NB4 (cell line): ENCODE data around the gene KLK13.

Source experiments
- DNase-seq: peaks from one replicate; pipeline ENCODE4 v3.0.0; 2010; ENCODE audit warnings: low read depth
- H3K4me3 ChIP-seq: one replicate; pipeline ENCODE4 v1.5.1; 2011; ENCODE audit warnings: mild to moderate bottlenecking, low read depth, low read length, moderate library complexity
- MYC ChIP-seq: IDR thresholded peaks from 2 replicates; pipeline ENCODE4 v1.6.1; 2011; ENCODE audit warnings: low read depth, low read length
- POLR2A ChIP-seq: IDR thresholded peaks from 2 replicates; pipeline ENCODE4 v1.6.1; 2011; ENCODE audit warnings: mild to moderate bottlenecking; ENCODE audit not compliant: insufficient read length; ENCODE audit errors: extremely low read depth
- TF ChIP-seq, protein P1 (sequence below): IDR thresholded peaks from one replicate; pipeline ENCODE4 v1.5.1; 2012; ENCODE audit warnings: low read depth, low read length
- TF ChIP-seq, protein P2 (sequence below): IDR thresholded peaks from 2 replicates; pipeline ENCODE4 v1.6.1; 2011; ENCODE audit warnings: low read depth, low read length

Gene KLK13

DNA sequence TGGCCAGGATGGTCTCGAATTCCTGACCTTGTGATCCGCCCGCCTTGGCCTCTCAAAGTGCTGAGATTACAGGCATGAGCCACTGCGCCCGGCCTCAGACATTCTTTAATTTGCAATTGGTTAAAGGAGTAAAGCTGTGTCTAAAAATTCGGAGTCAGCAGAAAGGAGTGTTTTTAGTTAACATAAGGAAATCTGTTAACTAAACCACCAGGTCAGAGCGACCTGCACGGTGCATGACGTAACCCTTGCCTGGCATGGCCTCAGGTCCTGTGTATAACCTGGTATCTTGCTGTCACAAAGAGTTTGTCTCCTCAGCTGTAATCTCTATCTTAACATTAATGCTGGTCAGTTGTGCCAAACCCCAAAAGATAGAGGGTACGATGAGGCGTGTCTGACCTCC lies 20.6 kb downstream of the KLK13 start:
- DNase-seq, result no peak
- TF ChIP-seq, protein P1, sequence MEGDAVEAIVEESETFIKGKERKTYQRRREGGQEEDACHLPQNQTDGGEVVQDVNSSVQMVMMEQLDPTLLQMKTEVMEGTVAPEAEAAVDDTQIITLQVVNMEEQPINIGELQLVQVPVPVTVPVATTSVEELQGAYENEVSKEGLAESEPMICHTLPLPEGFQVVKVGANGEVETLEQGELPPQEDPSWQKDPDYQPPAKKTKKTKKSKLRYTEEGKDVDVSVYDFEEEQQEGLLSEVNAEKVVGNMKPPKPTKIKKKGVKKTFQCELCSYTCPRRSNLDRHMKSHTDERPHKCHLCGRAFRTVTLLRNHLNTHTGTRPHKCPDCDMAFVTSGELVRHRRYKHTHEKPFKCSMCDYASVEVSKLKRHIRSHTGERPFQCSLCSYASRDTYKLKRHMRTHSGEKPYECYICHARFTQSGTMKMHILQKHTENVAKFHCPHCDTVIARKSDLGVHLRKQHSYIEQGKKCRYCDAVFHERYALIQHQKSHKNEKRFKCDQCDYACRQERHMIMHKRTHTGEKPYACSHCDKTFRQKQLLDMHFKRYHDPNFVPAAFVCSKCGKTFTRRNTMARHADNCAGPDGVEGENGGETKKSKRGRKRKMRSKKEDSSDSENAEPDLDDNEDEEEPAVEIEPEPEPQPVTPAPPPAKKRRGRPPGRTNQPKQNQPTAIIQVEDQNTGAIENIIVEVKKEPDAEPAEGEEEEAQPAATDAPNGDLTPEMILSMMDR, result no peak
- TF ChIP-seq POLR2A (no peak), MYC (no peak)
- TF ChIP-seq, protein P2, sequence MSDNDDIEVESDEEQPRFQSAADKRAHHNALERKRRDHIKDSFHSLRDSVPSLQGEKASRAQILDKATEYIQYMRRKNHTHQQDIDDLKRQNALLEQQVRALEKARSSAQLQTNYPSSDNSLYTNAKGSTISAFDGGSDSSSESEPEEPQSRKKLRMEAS, result no peak
- H3K4me3 ChIP-seq, result no peak overlapping the region

DNA sequence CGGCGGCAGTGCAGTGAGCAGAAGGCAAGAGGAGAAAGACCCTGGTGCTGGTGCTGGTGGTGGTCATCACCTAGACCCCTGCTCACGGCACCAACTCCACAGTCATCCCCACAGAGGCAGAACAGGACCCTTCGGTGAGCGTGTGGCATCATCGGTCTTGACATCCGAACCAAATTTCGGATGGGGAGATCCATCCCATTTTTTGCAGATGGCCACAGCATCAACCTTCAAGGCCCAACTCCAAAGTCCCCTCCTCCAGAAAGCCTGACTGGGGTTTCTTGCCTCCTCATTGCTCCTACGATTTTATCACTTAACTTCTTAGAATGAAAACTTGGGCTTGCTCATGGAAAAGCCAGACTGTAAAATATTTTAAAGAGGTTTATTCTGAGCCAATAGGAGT lies 21.4 kb downstream of the KLK13 start:
- TF ChIP-seq, protein P2, result no peak
- TF ChIP-seq, protein P1, result no peak
- TF ChIP-seq MYC (no peak), POLR2A (no peak)

DNA sequence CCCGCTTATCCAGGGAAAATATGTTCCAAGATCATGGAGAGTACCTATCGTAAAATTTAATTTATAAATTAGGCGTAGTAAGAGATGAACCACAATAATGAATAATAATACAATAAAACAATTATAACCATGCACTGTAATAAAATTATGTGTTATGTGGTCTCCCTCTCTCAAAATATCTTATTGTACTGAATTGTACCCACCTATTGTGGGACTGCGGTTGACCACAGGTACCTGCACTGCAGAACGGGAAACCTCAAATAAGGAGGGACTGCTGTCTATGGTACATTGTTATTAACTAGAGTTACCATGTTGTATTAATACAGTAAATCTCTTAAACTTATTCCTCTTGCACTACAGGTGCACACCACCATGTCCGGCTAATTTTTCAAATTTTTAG lies 24.7 kb downstream of the KLK13 start:
- TF ChIP-seq, protein P1, result no peak
- TF ChIP-seq MYC, result no peak
- TF ChIP-seq POLR2A, result no peak
- DNase-seq, result no peak

More for the DNA sequence above, 21.4 kb downstream of the KLK13 start:
- no peak overlapping the region for H3K4me3 ChIP-seq
- DNase-seq, result no peak

DNA sequence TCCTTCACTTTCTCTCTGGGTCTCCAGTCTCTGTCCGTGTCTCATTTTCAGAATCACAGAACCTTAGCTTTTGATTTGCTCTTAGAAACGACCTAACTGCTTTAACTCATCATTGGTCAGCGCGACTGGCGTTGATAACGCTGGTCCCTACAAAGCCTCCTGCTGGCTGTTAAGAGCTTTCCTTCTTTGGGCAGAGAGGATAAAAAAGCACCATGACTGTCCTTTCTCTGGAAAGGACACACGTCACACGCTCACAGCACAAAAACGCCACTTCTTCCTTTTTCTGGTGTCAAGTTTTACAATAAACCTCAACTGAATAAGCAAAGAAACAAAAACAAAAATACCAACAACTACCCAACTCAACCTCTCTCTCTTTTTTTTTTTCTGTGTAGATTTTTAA lies 28.4 kb downstream of the KLK13 start:
- H3K4me3 ChIP-seq, result no peak overlapping the region
- DNase-seq, result no peak
- TF ChIP-seq MYC, result no peak

More for the DNA sequence above, 24.7 kb downstream of the KLK13 start:
- no peak overlapping the region for H3K4me3 ChIP-seq

DNA sequence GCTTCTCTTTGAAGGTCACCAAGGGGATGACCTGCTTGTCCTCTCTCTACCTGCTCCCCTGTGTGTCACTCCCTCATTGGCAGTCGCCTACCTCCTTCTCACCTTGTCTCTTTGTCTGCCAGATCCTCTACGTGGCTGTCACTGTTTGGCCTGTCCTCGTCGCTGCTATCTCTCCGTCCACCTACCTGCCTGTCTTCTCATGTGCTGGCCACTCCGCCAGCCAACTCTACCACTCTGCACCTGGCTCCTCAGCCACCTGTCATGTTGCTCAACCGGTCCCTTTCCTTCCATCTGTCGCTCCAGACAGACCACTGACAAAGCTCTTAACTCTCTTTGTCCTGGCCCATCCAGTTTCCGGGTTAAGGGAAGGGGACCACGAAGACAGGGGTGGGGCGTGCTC lies 30.2 kb downstream of the KLK13 start, which contains the start of gene KLK12:
KLK12 (minus strand) TSS at position 299 of the 400 bp plus-strand sequence. CDS start 381 bp downstream, outside the sequence.
- DNase-seq, result no peak
- TF ChIP-seq MYC (no peak), POLR2A (no peak)
- TF ChIP-seq, protein P1, result no peak
- no peak within 1 kb of the TSS for H3K4me3 ChIP-seq

DNA sequence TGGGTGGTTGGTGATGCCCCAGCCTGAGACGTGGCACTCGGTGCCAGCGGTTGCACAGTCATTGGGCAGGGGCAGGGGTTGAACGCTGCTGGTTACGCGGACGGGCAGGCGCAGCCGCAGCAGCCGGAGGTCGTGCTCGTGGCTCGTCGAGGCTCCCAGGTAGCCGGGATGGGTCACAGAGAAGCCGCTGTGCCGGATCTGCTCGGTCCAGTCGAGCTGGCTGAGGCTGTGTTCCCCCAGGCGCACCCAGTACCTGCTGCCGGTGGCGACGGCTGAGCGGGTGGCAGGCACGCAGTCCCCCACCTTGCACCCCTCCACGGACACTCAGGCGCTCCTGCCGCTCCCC lies 33.0 kb downstream of the KLK13 start:
- DNase-seq, result no peak
- no peak overlapping the region for H3K4me3 ChIP-seq
- TF ChIP-seq, protein P1, result no peak

DNA sequence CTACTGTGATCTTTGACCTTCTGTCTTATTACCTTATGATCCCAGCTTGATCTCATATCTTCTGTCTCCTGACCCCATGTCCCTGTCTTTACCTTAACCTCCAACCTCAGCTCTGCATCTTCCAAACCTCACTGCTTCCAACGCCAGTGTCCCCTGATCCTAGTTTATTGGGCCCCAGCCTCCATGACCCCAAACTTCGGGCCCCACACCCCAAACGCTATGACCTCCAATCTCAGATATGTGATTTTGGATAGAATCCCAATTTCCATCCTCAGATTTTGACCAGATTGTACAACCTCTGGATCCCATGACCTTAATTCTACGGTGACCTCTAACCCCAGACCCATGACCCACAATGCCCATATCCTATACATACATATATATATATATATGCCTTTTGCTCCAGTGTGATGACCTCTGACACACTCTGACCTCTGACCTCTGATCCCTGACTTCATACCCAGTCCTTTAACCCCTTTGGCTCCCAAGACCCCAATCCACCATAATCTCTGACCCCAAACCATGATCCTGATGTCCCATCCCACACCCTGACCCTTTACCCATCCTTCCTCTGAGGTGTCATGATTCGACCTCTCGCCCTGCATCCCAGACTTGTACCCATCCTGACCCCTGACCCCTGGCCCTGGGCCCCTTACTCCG lies 33.5 kb downstream of the KLK13 start:
- TF ChIP-seq, protein P2, result no peak
- no peak for TF ChIP-seq POLR2A
- TF ChIP-seq, protein P1, result no peak
- TF ChIP-seq MYC, result no peak
- DNase-seq, result no peak
- no peak overlapping the region for H3K4me3 ChIP-seq
